ENCODE results near the gene DCTN1.

Gene DCTN1

GRCh38 chr2:74321737-74322136 lies 58.4 kb downstream of the DCTN1 start:
- DNase-seq (ENCODE audit: low read depth): no peak

- no peak for DNase-seq (ENCODE audit: low read depth)
Observed at GRCh38 chr2:74317701-74318100, 62.4 kb downstream of the DCTN1 start.

GRCh38 chr2:74316627-74317295 lies 63.4 kb downstream of the DCTN1 start:
- DNase-seq (ENCODE audit: low read depth): no peak

GRCh38 chr2:74314107-74314506 lies 66.0 kb downstream of the DCTN1 start:
- no peak for DNase-seq (ENCODE audit: low read depth)

- DNase-seq (ENCODE audit: low read depth): no peak
Observed at GRCh38 chr2:74313497-74313896, 66.6 kb downstream of the DCTN1 start.

- no peak for DNase-seq (ENCODE audit: low read depth)
Observed at GRCh38 chr2:74312913-74313312, 67.2 kb downstream of the DCTN1 start.
